DND-41 (cell line): ENCODE results near the gene CACNA1D.

ENCODE experiments used
- ATAC-seq: fragments of 200-7000 bp; cut with Tn5 transposase; 3 replicates; pipeline ENCODE4 v1.9.1; 2021; ENCODE audit warnings: low read depth; ENCODE audit not compliant: insufficient read depth
- DNase-seq: peaks from one replicate; pipeline ENCODE4 v3.0.0-alpha.2; 2020
- H2AFZ ChIP-seq: 2 replicates; pipeline ENCODE4 v1.6.0; 2012; ENCODE audit warnings: low read depth, low read length
- H3K27ac ChIP-seq: 2 replicates; pipeline ENCODE4 v1.5.1; 2012; ENCODE audit warnings: low read length, inconsistent platforms
- H3K27me3 ChIP-seq: fragments of 200-600 bp; sonication (generic); 2 replicates; pipeline ENCODE4 v1.6.0; 2012; ENCODE audit warnings: low read length, mild to moderate bottlenecking, inconsistent platforms; ENCODE audit not compliant: insufficient read depth, poor library complexity
- H3K36me3 ChIP-seq: 2 replicates; pipeline ENCODE4 v1.5.1; 2012; ENCODE audit warnings: low read length, inconsistent platforms; ENCODE audit not compliant: insufficient read depth
- H3K4me1 ChIP-seq: 2 replicates; pipeline ENCODE4 v1.5.1; 2012; ENCODE audit warnings: mild to moderate bottlenecking, low read length; ENCODE audit not compliant: insufficient read depth
- H3K4me2 ChIP-seq: 2 replicates; pipeline ENCODE4 v1.6.0; 2012; ENCODE audit warnings: mild to moderate bottlenecking, moderate library complexity, low read length, inconsistent platforms; ENCODE audit not compliant: insufficient read depth
- H3K4me3 ChIP-seq, 2 experiments: fragments of 200-600 bp in 1 of 2; shearing (Covaris generic) in 1 of 2; 2 replicates each; pipeline ENCODE4 v1.5.1; 2012 to 2016; ENCODE audit warnings: inconsistent platforms in 2 of 2, low read length in 2 of 2, mild to moderate bottlenecking in 2 of 2, low read depth in 1 of 2, moderate library complexity in 1 of 2
- H3K79me2 ChIP-seq: 2 replicates; pipeline ENCODE4 v1.6.0; 2012; ENCODE audit warnings: low read length, inconsistent platforms; ENCODE audit not compliant: insufficient read depth
- H3K9ac ChIP-seq: 2 replicates; pipeline ENCODE4 v1.6.0; 2012; ENCODE audit warnings: low read depth, mild to moderate bottlenecking, inconsistent platforms, low read length, moderate library complexity
- H3K9me3 ChIP-seq: 2 replicates; pipeline ENCODE4 v1.5.1; 2012; ENCODE audit warnings: low read length, moderate library complexity, mild to moderate bottlenecking, inconsistent platforms; ENCODE audit not compliant: insufficient read depth, severe bottlenecking
- H4K20me1 ChIP-seq: 2 replicates; pipeline ENCODE4 v1.6.0; 2012; ENCODE audit warnings: low read length; ENCODE audit not compliant: insufficient read depth
- CTCF ChIP-seq: IDR thresholded peaks from 2 replicates; pipeline ENCODE4 v1.5.1; 2012; ENCODE audit warnings: borderline replicate concordance, low read length, moderate library complexity, mild to moderate bottlenecking; ENCODE audit not compliant: poor library complexity, severe bottlenecking; ENCODE audit errors: extremely low read depth
- EZH2 ChIP-seq: IDR thresholded peaks from 3 replicates; pipeline ENCODE4 v1.6.1; 2012; ENCODE audit warnings: borderline replicate concordance, low read depth, mild to moderate bottlenecking, moderate library complexity, low read length, inconsistent platforms; ENCODE audit not compliant: severe bottlenecking

The CACNA1D gene

GRCh38 chr3:53641397-53641796 lies 147.0 kb downstream of the CACNA1D start:
- Histone ChIP-seq H3K9ac (no peak overlapping the region), H3K4me3 (no peak overlapping the region), H3K9me3 (no peaks in the 10 kb centered on the region), H2AFZ (no peak overlapping the region), H3K4me2 (no peak overlapping the region), H3K27ac (no peak overlapping the region), H3K27me3 (peaks cover 6% of the 10 kb centered on the region), H3K4me1 (no peaks in the 10 kb centered on the region), H4K20me1 (no peaks in the 10 kb centered on the region), H3K36me3 (no peaks in the 10 kb centered on the region), H3K79me2 (no peaks in the 10 kb centered on the region)
- TF ChIP-seq CTCF, result no peak
- no peak for TF ChIP-seq EZH2
- ATAC-seq (no peak), DNase-seq (no peak)

GRCh38 chr3:53642211-53642610 lies 147.8 kb downstream of the CACNA1D start:
- Histone ChIP-seq H3K36me3 (no peaks in the 10 kb centered on the region), H3K4me1 (no peaks in the 10 kb centered on the region), H3K9me3 (no peaks in the 10 kb centered on the region), H3K27ac (no peak overlapping the region), H3K9ac (no peak overlapping the region), H4K20me1 (no peaks in the 10 kb centered on the region), H2AFZ (no peak overlapping the region), H3K4me2 (no peak overlapping the region), H3K79me2 (no peaks in the 10 kb centered on the region), H3K27me3 (peaks cover 3% of the 10 kb centered on the region), H3K4me3 (no peak overlapping the region)
- DNase-seq (no peak), ATAC-seq (no peak)
- no peak for TF ChIP-seq EZH2
- TF ChIP-seq CTCF, result no peak

- no peak for DNase-seq
These were observed 149.3 kb downstream of the CACNA1D start for GRCh38 chr3:53643757-53644156.

More at GRCh38 chr3:53643757-53644156, 149.3 kb downstream of the CACNA1D start:
- ATAC-seq, result no peak
- Histone ChIP-seq H3K27ac (no peak overlapping the region), H3K9me3 (no peaks in the 10 kb centered on the region), H4K20me1 (0 out of 2 replicates have a peak, but pooled peaks cover 2% of the 10 kb centered on the region), H3K9ac (no peak overlapping the region), H3K27me3 (peaks cover 3% of the 10 kb centered on the region), H3K79me2 (no peaks in the 10 kb centered on the region), H3K4me3 (no peak overlapping the region), H3K36me3 (no peaks in the 10 kb centered on the region), H2AFZ (no peak overlapping the region), H3K4me2 (no peak overlapping the region), H3K4me1 (no peaks in the 10 kb centered on the region)
- TF ChIP-seq EZH2 (no peak), CTCF (peak; percentile 12)
